Stomach smooth muscle (tissue), 2 donors: ENCODE data around the gene ZNF264.
"Not testable (repeated sequence)": the region's sequence is repeated elsewhere in the genome, so short reads cannot be mapped to it uniquely, and the experiment has no call there.

ENCODE experiments used
- H3K27ac ChIP-seq: one replicate; pipeline ENCODE4 v1.7.0; 2013; ENCODE audit warnings: mild to moderate bottlenecking, low read length, inconsistent platforms
- H3K27me3 ChIP-seq, 2 donors: one replicate each; pipeline ENCODE4 v1.7.0; 2013; ENCODE audit warnings: low read length in 2 of 2; ENCODE audit not compliant: insufficient read depth in 2 of 2, control insufficient read depth in 1 of 2
- H3K36me3 ChIP-seq, 2 donors: one replicate each; pipeline ENCODE4 v1.7.0; 2013; ENCODE audit warnings: low read length in 2 of 2; ENCODE audit not compliant: control insufficient read depth in 2 of 2, insufficient read depth in 2 of 2
- H3K4me1 ChIP-seq: one replicate; pipeline ENCODE4 v1.7.0; 2013; ENCODE audit warnings: low read length; ENCODE audit not compliant: control insufficient read depth, insufficient read depth
- H3K4me3 ChIP-seq, 2 donors: one replicate each; pipeline ENCODE4 v1.7.0; 2013; ENCODE audit warnings: low read length in 2 of 2
- H3K9ac ChIP-seq, 2 donors: one replicate each; pipeline ENCODE4 v1.7.0; 2013; ENCODE audit warnings: low read length in 2 of 2, mild to moderate bottlenecking in 1 of 2
- H3K9me3 ChIP-seq, 2 donors: one replicate each; pipeline ENCODE4 v1.7.0; 2013; ENCODE audit warnings: low read length in 2 of 2; ENCODE audit not compliant: control insufficient read depth in 2 of 2
- donor health status: healthy.
- donor health status: Pancreatic carcinoma.

The ZNF264 gene

DNA sequence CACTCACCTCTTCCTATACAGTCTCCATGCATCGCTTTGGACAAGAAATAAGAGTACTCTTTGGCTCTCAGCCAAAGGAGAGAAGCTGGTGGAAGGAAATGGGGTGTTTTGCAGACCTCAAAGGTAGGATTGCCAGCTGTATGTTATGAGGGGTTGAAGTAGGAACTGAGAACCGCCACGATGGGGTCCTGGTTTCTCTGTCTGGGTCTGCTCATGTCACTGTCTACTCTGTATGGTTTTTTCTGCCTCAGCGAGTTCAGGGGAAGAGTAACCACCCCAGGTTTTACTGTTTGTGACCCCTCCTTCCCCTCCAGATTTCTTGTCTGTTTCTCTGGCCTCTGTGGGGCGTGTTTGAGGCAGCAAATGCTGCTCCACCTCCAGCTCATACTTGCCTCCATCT is 53.2 kb downstream of the ZNF264 start:
- peaks cover 16% of the 10 kb centered on the region for H3K4me1 ChIP-seq

GRCh38 chr19:57245066-57245465 is 53.8 kb downstream of the ZNF264 start:
- no peak overlapping the region for H3K9ac ChIP-seq
- no peak overlapping the region for H3K4me3 ChIP-seq
- no peak overlapping the region for H3K27ac ChIP-seq
- H3K9me3 ChIP-seq = no peaks in the 10 kb centered on the region
- H3K4me1 ChIP-seq = peaks cover 16% of the 10 kb centered on the region
- peaks cover 43 to 45% of the 10 kb centered on the region in 2 donors for H3K36me3 ChIP-seq
- no peaks in the 10 kb centered on the region for H3K27me3 ChIP-seq

More for the DNA sequence above, 53.2 kb downstream of the ZNF264 start:
- Histone ChIP-seq H3K9ac (no peak overlapping the region), H3K9me3 (no peaks in the 10 kb centered on the region), H3K4me3 (no peak overlapping the region), H3K27me3 (no peaks in the 10 kb centered on the region), H3K27ac (no peak overlapping the region), H3K36me3 (peaks cover 41 to 45% of the 10 kb centered on the region in 2 donors)

DNA sequence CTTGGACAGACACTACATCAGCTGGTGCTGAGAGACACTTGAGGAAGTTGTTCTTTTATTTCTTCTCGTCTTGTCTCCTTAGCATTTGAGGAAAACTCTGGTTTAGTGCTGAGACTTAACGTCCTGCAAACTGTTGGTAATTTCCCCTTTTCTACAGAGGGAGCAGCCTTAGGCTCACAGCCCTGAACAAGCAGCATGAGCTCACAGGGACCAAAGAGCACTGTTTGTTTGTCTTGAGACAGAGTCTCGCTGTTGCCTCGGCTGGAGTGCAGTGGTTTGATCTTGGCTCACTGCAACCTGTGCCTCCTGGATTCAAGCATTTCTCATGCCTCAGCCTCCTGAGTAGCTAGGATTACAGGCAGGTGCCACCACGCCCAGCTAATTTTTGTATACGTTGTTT is 54.7 kb downstream of the ZNF264 start:
- H3K4me3 ChIP-seq = no peak overlapping the region
- H3K9me3 ChIP-seq = no peaks in the 10 kb centered on the region
- H3K36me3 ChIP-seq = peaks cover 47 to 49% of the 10 kb centered on the region in 2 donors
- no peak overlapping the region for H3K9ac ChIP-seq
- no peaks in the 10 kb centered on the region for H3K27me3 ChIP-seq
- H3K4me1 ChIP-seq = peaks cover 16% of the 10 kb centered on the region
- H3K27ac ChIP-seq = no peak overlapping the region

- no peaks in the 10 kb centered on the region for H3K27me3 ChIP-seq
- H3K9ac ChIP-seq = no peak overlapping the region
- peaks cover 65 to 68% of the 10 kb centered on the region in 2 donors for H3K36me3 ChIP-seq
- H3K4me3 ChIP-seq = no peak overlapping the region
- H3K9me3 ChIP-seq = no peaks in the 10 kb centered on the region
- no peaks in the 10 kb centered on the region for H3K4me1 ChIP-seq
- H3K27ac ChIP-seq = no peak overlapping the region
These were observed 57.3 kb downstream of the ZNF264 start for GRCh38 chr19:57248646-57249045.

- Histone ChIP-seq H3K4me3 (no peak overlapping the region), H3K27me3 (no peaks in the 10 kb centered on the region), H3K4me1 (no peaks in the 10 kb centered on the region), H3K9ac (no peak overlapping the region), H3K27ac (no peak overlapping the region), H3K36me3 (peaks cover 67 to 70% of the 10 kb centered on the region in 2 donors), H3K9me3 (no peaks in the 10 kb centered on the region)
These were observed 58.0 kb downstream of the ZNF264 start for GRCh38 chr19:57249329-57249728.

- not testable (repeated sequence) for H3K27ac ChIP-seq, H3K4me1 ChIP-seq, H3K9me3 ChIP-seq, H3K4me3 ChIP-seq, H3K9ac ChIP-seq, H3K27me3 ChIP-seq
- peaks cover 38 to 41% of the 10 kb centered on the region in 2 donors for H3K36me3 ChIP-seq
These were observed 62.5 kb downstream of the ZNF264 start for GRCh38 chr19:57253767-57254166.

DNA sequence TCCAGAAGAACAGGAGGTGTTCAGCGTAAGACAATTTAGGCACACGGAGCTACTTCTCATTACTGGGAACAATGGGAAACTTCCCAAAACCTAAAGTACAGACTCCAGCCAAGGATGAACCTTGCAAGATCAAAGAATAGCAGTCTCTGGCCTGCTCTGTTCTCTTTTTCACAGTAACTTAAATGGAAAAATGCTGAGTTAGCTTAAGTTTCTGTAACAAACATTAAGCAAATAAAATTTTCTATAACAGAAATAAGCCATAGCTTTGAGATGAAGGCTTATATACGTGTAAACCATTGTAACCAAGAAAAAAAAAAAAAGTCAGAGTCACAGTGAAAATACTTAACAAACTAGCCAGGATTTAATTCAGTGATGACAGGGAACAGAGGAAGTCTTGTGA is 70.7 kb downstream of the ZNF264 start:
- no peaks in the 10 kb centered on the region for H3K27me3 ChIP-seq
- peaks cover 10 to 11% of the 10 kb centered on the region in 2 donors for H3K36me3 ChIP-seq
- H3K4me3 ChIP-seq = no peak overlapping the region
- H3K4me1 ChIP-seq = no peaks in the 10 kb centered on the region
- no peak overlapping the region for H3K9ac ChIP-seq
- no peak overlapping the region for H3K27ac ChIP-seq
- no peaks in the 10 kb centered on the region for H3K9me3 ChIP-seq

DNA sequence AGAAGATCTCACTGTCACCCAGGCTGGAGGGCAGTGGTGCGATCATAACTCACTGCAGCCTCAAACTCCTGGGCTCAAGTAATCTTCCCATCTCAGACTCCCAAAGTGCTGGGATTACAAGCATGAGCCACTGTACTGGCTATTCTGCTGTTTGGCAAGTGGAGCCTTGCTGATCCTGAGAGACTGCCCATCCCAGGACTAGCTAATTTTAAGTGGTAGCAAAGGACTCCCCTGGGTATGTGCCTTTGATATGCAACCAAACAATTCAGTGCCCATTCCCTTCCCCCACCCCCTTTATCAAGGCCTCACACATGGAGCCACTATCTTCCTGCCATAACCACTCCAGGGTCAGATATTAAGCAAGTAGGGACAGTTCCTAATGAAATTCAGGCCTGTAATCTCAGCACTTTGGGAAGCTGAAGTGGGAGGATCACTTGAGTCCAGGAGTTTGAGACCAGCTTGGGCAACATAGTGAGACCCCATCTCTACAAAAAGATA is 72.0 kb downstream of the ZNF264 start:
- H3K27ac ChIP-seq = no peak overlapping the region
- H3K27me3 ChIP-seq = no peaks in the 10 kb centered on the region
- H3K9me3 ChIP-seq = no peaks in the 10 kb centered on the region
- no peak overlapping the region for H3K4me3 ChIP-seq
- H3K4me1 ChIP-seq = no peaks in the 10 kb centered on the region
- no peak overlapping the region for H3K9ac ChIP-seq
- H3K36me3 ChIP-seq = peaks cover 10 to 11% of the 10 kb centered on the region in 2 donors

DNA sequence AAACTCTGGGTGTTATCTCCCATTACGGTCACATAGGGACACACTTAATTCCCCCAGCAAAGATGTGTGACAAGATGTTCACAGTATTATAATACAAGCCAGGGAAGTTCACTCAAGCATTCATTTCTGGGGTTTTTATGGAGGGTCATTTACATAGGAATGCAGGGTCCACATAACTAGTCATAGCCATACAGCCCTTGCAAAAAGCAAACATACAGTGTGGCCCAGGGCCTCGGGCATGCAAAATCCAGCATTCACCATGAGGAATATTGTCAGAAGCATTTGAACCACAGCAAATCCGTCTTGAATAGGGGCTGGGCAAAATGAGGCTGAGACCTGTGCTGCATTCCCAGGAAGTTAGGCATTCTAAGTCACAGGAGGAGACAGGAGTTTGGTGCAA is 76.0 kb downstream of the ZNF264 start:
- Histone ChIP-seq H3K36me3 (peaks cover 6 to 10% of the 10 kb centered on the region in 2 donors), H3K9me3 (no peaks in the 10 kb centered on the region), H3K4me1 (no peaks in the 10 kb centered on the region), H3K27me3 (no peaks in the 10 kb centered on the region), H3K4me3 (no peak overlapping the region), H3K27ac (no peak overlapping the region), H3K9ac (no peak overlapping the region)

DNA sequence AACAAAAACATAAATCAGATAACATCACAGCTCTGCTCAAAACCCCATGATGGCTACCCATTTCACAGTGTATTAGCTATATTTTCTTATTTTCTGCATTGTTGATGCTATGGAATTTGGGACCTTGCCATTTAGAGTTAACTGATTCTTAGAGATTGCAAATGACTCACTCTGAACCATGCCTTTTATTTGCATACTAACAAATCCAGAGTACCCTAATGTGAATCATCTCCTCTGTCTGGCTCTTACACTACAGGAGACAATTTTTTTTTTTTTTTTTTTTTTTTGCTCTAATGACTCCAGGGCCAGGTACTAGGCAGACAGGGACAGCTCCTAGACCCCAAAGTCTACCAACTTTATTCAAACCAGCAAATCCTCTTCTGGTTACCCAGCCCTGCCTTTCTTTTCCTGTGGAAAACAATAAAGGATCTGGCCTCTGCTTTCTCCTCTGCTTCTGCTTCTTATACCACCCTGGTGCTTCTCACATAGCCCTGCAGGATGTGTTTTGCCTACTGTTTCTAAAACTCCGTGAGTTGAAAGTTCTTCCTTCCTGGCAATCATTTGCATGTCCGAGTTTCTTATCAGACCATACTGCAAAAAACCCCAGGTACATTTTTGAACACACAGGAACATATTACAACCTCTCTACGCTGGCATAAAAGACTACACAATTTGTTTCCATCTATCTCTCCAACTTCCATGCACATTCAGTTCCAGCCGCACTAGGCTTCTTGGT is 78.4 kb downstream of the ZNF264 start:
- Histone ChIP-seq H3K9me3 (no peaks in the 10 kb centered on the region), H3K4me1 (no peaks in the 10 kb centered on the region), H3K4me3 (no peak overlapping the region), H3K9ac (no peak overlapping the region), H3K27me3 (no peaks in the 10 kb centered on the region), H3K36me3 (peaks cover 4 to 10% of the 10 kb centered on the region in 2 donors), H3K27ac (no peak overlapping the region)

GRCh38 chr19:57271280-57271679 is 80.0 kb downstream of the ZNF264 start:
- Histone ChIP-seq H3K27ac (no peak overlapping the region), H3K9ac (no peak overlapping the region), H3K36me3 (peaks cover 4 to 9% of the 10 kb centered on the region in 2 donors), H3K4me1 (no peaks in the 10 kb centered on the region), H3K4me3 (no peak overlapping the region), H3K9me3 (no peaks in the 10 kb centered on the region), H3K27me3 (no peaks in the 10 kb centered on the region)
